Parathyroid adenoma (tissue), 2 donors: ENCODE data around the gene NUFIP2.

Experiments
- H2AFZ ChIP-seq: fragments of 300-600 bp; sonication (generic); one replicate; pipeline ENCODE4 v1.7.0; 2017; ENCODE audit warnings: antibody characterized with exemption, mild to moderate bottlenecking
- H3K27ac ChIP-seq: fragments of 300-600 bp; sonication (generic); one replicate; pipeline ENCODE4 v1.7.0; 2017
- H3K27me3 ChIP-seq: fragments of 300-600 bp; sonication (generic); one replicate; pipeline ENCODE4 v1.7.0; 2017; ENCODE audit warnings: low read length; ENCODE audit not compliant: control insufficient read depth, insufficient read depth
- H3K36me3 ChIP-seq: fragments of 300-600 bp; sonication (generic); one replicate; pipeline ENCODE4 v1.7.0; 2017; ENCODE audit warnings: low read length; ENCODE audit not compliant: control insufficient read depth, insufficient read depth
- H3K4me1 ChIP-seq: fragments of 300-600 bp; sonication (generic); one replicate; pipeline ENCODE4 v1.7.0; 2017; ENCODE audit warnings: control low read depth
- H3K4me2 ChIP-seq: fragments of 300-600 bp; sonication (generic); one replicate; pipeline ENCODE4 v1.7.0; 2017; ENCODE audit warnings: low read length
- H3K4me3 ChIP-seq: fragments of 300-600 bp; sonication (generic); one replicate; pipeline ENCODE4 v1.7.0; 2017; ENCODE audit warnings: low read depth, low read length
- H3K79me2 ChIP-seq: fragments of 300-600 bp; sonication (generic); one replicate; pipeline ENCODE4 v1.7.0; 2017; ENCODE audit warnings: control low read depth
- H3K9ac ChIP-seq: fragments of 300-600 bp; sonication (generic); one replicate; pipeline ENCODE4 v1.7.0; 2017; ENCODE audit warnings: mild to moderate bottlenecking
- H3K9me3 ChIP-seq: fragments of 300-600 bp; sonication (generic); one replicate; pipeline ENCODE4 v1.7.0; 2017; ENCODE audit warnings: low read length; ENCODE audit not compliant: control insufficient read depth
- CTCF ChIP-seq: fragments of 300-600 bp; sonication (generic); IDR thresholded peaks from one replicate; pipeline ENCODE4 v1.7.0; 2017; ENCODE audit warnings: antibody characterized with exemption, mild to moderate bottlenecking
- donor health status: primary hyperparathyroidism.

NUFIP2 gene

GRCh38 chr17:29263916-29264315 lies 30.0 kb downstream of the NUFIP2 start:
- H3K4me1 ChIP-seq = no peaks in the 10 kb centered on the region
- no peak overlapping the region for H2AFZ ChIP-seq
- no peak for TF ChIP-seq CTCF
- no peaks in the 10 kb centered on the region for H3K36me3 ChIP-seq
- H3K9ac ChIP-seq = no peak overlapping the region
- H3K27ac ChIP-seq = no peak overlapping the region
- H3K79me2 ChIP-seq = peaks cover 8% of the 10 kb centered on the region
- H3K4me3 ChIP-seq = no peak overlapping the region
- no peak overlapping the region for H3K4me2 ChIP-seq
- H3K27me3 ChIP-seq = no peaks in the 10 kb centered on the region
- H3K9me3 ChIP-seq = no peaks in the 10 kb centered on the region

- Histone ChIP-seq H3K9ac (no peak overlapping the region), H3K27ac (no peak overlapping the region), H2AFZ (no peak overlapping the region), H3K27me3 (no peaks in the 10 kb centered on the region), H3K4me3 (no peak overlapping the region), H3K36me3 (no peaks in the 10 kb centered on the region), H3K79me2 (peaks cover 9% of the 10 kb centered on the region), H3K4me1 (no peaks in the 10 kb centered on the region), H3K4me2 (no peak overlapping the region), H3K9me3 (no peaks in the 10 kb centered on the region)
- TF ChIP-seq CTCF = no peak
Observed at GRCh38 chr17:29257756-29258155, 36.2 kb downstream of the NUFIP2 start.

- H3K27me3 ChIP-seq = no peaks in the 10 kb centered on the region
- H3K4me2 ChIP-seq = no peak overlapping the region
- no peak overlapping the region for H2AFZ ChIP-seq
- H3K27ac ChIP-seq = no peak overlapping the region
- no peaks in the 10 kb centered on the region for H3K9me3 ChIP-seq
- TF ChIP-seq CTCF = no peak
- no peak overlapping the region for H3K4me3 ChIP-seq
- H3K9ac ChIP-seq = no peak overlapping the region
- peaks cover 9% of the 10 kb centered on the region for H3K79me2 ChIP-seq
- H3K4me1 ChIP-seq = peaks cover 3% of the 10 kb centered on the region
- no peaks in the 10 kb centered on the region for H3K36me3 ChIP-seq
Observed at GRCh38 chr17:29256735-29257466, 37.0 kb downstream of the NUFIP2 start.

- Histone ChIP-seq H3K36me3 (no peaks in the 10 kb centered on the region), H2AFZ (no peak overlapping the region), H3K27me3 (no peaks in the 10 kb centered on the region), H3K4me1 (peaks cover 3% of the 10 kb centered on the region), H3K9ac (no peak overlapping the region), H3K79me2 (peaks cover 9% of the 10 kb centered on the region), H3K4me3 (no peak overlapping the region), H3K9me3 (no peaks in the 10 kb centered on the region), H3K4me2 (no peak overlapping the region), H3K27ac (no peak overlapping the region)
- TF ChIP-seq CTCF = no peak
Observed at GRCh38 chr17:29255926-29256522, 37.9 kb downstream of the NUFIP2 start.

- no peak for TF ChIP-seq CTCF
- Histone ChIP-seq H3K4me2 (no peak overlapping the region), H3K9ac (no peak overlapping the region), H3K4me3 (no peak overlapping the region), H3K4me1 (peaks cover 3% of the 10 kb centered on the region), H3K27me3 (no peaks in the 10 kb centered on the region), H3K9me3 (no peaks in the 10 kb centered on the region), H3K79me2 (no peaks in the 10 kb centered on the region), H2AFZ (no peak overlapping the region), H3K27ac (no peak overlapping the region), H3K36me3 (no peaks in the 10 kb centered on the region)
Observed at GRCh38 chr17:29253037-29253436, 40.9 kb downstream of the NUFIP2 start.
